HG02885 (cell line): ENCODE results near the gene MLX.
"Not testable (repeated sequence)": the region's sequence is repeated elsewhere in the genome, so short reads cannot be mapped to it uniquely, and the experiment has no call there.

ENCODE experiments used
- ATAC-seq: cut with Tn5 transposase; IDR thresholded peaks from one replicate; pipeline ENCODE4 v1.9.1; 2021; ENCODE audit warnings: mild to moderate bottlenecking; ENCODE audit not compliant: unreplicated experiment, poor library complexity

The MLX gene

DNA sequence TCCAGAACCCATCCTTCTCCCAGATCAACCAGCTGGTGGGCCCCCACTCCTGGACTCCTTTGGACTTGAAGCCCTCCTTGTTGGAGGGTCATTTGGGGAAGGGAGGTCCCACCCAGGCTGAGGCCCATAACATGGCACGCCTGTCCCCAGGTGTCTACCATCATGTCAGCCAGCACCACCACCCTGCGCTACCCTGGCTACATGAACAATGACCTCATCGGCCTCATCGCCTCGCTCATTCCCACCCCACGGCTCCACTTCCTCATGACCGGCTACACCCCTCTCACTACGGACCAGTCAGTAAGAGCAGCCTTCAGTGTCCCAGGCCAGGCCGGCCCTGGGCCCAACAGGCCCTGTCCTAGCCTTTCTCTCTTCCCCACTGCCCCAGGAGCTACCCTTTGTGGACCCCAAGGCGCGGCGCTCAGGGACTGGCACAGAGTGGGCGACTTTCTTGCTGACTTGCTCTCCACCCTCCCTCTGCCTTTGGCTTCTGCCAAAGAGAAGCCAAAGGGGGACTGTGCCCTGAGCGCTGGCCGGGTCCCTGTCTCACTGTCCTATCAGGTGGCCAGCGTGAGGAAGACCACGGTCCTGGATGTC, 46.9 kb downstream of the MLX start:
- ATAC-seq: no peak

DNA sequence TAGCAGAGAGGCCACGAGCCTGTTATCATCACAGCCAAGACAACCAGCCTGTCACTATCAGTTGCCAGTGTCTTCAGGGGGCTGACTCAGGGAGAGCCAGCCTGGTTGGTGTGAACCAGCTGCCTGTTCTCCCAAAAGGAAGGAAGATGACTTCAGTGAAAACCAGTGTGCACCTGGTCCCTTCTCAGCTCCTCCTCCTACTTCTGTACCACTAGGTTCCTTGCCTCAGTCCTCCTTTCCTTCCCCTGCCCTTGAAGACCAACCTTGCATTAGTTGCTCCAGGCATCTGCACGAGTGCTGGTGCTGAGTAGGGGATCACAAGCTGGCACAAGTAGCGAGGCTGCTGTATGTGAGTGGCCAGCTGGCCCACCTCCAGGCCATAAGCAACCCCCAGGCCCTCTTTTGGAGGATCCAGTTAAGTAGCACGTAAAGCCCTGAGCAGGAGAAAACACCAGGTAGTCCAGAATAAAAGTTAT, 51.1 kb downstream of the MLX start:
- ATAC-seq: no peak

DNA sequence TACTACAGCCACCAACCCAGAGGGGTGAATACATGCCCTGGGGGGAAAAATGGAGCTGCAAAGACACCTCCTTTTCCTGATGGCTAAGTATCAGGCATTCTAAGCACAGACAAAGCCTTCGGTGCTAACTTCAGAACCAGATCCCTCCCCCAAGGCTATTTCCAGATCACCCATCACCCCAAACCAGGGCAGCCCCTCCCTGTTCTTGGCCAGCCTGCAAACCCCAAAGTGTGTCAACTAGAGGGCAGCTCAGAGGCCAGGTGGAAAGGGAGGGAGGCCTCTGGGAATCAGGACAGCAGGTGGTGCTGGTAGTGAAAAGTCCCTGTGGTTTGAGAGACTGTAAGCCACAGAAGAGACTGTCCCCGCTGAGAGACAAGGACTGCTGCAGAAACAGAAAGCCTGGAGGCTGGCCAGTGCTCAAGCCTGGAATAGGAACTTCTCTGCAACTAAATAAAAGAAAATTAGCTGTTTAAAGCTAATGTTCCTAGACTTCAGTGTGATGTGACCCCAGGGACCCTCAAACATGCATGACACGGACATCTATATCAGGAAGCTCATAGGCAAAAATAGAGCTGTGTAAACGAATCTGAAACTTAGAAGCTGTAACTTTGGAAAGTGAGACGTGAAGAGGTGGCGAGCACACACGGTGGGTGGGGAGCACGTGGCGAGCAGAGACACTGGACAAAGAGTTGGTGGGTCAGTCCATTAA, 51.7 kb downstream of the MLX start:
- peak; percentile 77 for ATAC-seq

DNA sequence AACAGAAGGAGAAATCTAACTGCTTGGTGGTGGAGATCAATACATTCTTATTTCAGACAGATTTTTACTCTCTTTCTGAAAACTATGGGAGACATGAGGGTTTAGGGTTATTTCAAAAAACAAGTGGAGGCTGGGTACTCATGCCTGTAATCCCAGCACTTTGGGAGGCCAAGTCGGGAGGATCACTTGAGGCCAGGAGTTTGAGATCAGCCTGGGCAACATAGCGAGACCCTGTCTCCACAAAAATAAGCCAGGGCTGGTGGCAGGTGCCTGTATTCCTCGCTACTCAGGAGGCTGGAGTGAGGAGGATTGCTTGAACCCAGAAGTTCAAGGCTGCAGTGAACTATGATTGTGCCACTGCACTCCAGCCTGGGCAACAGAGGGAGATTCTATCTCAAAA, 55.1 kb downstream of the MLX start:
- ATAC-seq: not testable (repeated sequence)
